Panc1 (cell line): ENCODE results near the gene HLA-DQB1.

Source experiments
- CTCF ChIP-seq: fragments of 450-650 bp; IDR thresholded peaks from 2 replicates; pipeline ENCODE4 v1.5.1; 2017; ENCODE audit warnings: mild to moderate bottlenecking
- POLR2AphosphoS5 ChIP-seq: IDR thresholded peaks from 2 replicates; pipeline ENCODE4 v1.6.1; 2012; ENCODE audit warnings: mild to moderate bottlenecking, low read depth, low read length, moderate library complexity
- SIN3A ChIP-seq: IDR thresholded peaks from 2 replicates; pipeline ENCODE4 v1.6.1; 2012; ENCODE audit warnings: low read depth, mild to moderate bottlenecking, low read length, moderate library complexity, borderline replicate concordance; ENCODE audit not compliant: insufficient read depth
- TF ChIP-seq, protein P1 (sequence below), 2 experiments: IDR thresholded peaks; 2 replicates each; pipeline ENCODE4 v1.6.1; 2011 to 2012; ENCODE audit warnings: low read depth in 2 of 2, control low read depth in 1 of 2, low read length in 1 of 2, mild to moderate bottlenecking in 1 of 2, moderate library complexity in 1 of 2; ENCODE audit not compliant: insufficient read depth in 1 of 2

DNA sequence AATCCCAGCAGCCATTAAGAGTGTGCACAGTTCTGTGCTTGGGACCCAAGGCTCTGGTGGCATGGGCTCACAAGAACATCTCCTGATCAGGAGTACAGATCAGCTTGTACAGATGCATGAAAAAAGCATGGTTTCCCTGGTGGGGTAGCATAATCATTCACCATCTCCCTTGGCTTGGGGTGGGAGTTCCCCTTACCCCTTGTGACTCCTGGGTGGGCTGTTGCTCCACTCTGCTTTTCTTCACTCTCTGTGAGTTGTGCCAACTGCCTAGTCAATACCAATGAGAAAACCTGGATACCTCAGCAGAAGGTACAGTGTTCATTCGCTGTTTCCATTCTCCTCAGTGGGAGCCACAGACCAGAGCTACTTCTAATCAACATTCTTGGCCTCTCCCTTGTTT is 13.6 kb upstream of the HLA-DQB1 start:
- TF ChIP-seq CTCF (no peak), POLR2AphosphoS5 (no peak), SIN3A (no peak)
- TF ChIP-seq, protein P1, sequence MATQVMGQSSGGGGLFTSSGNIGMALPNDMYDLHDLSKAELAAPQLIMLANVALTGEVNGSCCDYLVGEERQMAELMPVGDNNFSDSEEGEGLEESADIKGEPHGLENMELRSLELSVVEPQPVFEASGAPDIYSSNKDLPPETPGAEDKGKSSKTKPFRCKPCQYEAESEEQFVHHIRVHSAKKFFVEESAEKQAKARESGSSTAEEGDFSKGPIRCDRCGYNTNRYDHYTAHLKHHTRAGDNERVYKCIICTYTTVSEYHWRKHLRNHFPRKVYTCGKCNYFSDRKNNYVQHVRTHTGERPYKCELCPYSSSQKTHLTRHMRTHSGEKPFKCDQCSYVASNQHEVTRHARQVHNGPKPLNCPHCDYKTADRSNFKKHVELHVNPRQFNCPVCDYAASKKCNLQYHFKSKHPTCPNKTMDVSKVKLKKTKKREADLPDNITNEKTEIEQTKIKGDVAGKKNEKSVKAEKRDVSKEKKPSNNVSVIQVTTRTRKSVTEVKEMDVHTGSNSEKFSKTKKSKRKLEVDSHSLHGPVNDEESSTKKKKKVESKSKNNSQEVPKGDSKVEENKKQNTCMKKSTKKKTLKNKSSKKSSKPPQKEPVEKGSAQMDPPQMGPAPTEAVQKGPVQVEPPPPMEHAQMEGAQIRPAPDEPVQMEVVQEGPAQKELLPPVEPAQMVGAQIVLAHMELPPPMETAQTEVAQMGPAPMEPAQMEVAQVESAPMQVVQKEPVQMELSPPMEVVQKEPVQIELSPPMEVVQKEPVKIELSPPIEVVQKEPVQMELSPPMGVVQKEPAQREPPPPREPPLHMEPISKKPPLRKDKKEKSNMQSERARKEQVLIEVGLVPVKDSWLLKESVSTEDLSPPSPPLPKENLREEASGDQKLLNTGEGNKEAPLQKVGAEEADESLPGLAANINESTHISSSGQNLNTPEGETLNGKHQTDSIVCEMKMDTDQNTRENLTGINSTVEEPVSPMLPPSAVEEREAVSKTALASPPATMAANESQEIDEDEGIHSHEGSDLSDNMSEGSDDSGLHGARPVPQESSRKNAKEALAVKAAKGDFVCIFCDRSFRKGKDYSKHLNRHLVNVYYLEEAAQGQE (IDR thresholded peaks at IDR 0.05; ENCODE audit: insufficient read depth in 1 of 2, low read depth in 2 of 2, low read length in 1 of 2), result no peak
